GM20000 (cell line): Measurements from ENCODE around the gene CACNG3.
"Not testable (repeated sequence)": the region's sequence is repeated elsewhere in the genome, so short reads cannot be mapped to it uniquely, and the experiment has no call there.

Experiments used
- DNase-seq: peaks from one replicate; pipeline ENCODE4 v3.0.0; 2012; ENCODE audit warnings: low spot score
- TF ChIP-seq, protein P1 (sequence below): IDR thresholded peaks from 2 replicates; pipeline ENCODE4 v1.5.1; 2012; ENCODE audit warnings: mild to moderate bottlenecking, control low read depth; ENCODE audit errors: extremely low read depth, missing control alignments

The CACNG3 gene

DNA sequence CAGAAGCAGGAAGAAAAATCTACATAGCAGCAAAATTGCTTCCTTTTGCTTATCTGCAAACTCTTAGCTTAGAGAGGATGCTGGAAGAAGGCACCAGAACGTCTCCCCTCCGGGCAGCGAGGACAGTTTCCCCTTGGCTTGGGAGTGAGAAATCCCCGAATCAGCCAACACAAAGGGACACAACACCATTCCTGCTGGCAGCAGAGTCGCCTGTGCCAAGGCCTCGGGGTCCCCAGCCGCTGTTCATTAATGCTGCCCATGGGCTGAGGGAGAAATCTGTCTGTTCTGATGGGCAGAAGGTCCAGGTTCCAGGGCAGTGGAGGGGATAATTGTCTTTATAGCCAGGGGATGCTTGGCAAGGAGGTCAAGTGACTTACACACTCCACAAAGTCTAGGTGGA, 38.0 kb downstream of the CACNG3 start:
- TF ChIP-seq, protein P1, sequence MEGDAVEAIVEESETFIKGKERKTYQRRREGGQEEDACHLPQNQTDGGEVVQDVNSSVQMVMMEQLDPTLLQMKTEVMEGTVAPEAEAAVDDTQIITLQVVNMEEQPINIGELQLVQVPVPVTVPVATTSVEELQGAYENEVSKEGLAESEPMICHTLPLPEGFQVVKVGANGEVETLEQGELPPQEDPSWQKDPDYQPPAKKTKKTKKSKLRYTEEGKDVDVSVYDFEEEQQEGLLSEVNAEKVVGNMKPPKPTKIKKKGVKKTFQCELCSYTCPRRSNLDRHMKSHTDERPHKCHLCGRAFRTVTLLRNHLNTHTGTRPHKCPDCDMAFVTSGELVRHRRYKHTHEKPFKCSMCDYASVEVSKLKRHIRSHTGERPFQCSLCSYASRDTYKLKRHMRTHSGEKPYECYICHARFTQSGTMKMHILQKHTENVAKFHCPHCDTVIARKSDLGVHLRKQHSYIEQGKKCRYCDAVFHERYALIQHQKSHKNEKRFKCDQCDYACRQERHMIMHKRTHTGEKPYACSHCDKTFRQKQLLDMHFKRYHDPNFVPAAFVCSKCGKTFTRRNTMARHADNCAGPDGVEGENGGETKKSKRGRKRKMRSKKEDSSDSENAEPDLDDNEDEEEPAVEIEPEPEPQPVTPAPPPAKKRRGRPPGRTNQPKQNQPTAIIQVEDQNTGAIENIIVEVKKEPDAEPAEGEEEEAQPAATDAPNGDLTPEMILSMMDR = no peak
- DNase-seq = no peak

DNA sequence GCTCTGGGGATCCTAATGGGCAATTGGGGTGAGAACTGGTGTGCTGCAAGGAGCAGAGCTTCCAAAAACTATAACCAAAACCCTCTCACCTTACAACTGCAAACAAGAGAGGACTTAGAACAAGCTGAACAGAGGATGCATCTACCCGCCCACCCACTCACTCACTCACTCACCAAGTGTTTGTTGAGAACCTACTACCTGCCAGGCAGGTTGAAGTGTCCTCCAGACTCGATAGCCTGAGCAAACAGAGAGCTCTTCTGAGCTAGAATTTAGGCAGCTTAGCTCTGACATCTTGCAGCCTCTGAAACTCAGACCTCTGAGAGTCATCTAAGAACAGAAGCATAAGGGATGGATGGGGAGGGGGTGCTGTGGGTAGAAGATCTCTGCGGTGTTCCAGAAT, 41.2 kb downstream of the CACNG3 start:
- no peak for DNase-seq
- TF ChIP-seq, protein P1 = no peak

DNA sequence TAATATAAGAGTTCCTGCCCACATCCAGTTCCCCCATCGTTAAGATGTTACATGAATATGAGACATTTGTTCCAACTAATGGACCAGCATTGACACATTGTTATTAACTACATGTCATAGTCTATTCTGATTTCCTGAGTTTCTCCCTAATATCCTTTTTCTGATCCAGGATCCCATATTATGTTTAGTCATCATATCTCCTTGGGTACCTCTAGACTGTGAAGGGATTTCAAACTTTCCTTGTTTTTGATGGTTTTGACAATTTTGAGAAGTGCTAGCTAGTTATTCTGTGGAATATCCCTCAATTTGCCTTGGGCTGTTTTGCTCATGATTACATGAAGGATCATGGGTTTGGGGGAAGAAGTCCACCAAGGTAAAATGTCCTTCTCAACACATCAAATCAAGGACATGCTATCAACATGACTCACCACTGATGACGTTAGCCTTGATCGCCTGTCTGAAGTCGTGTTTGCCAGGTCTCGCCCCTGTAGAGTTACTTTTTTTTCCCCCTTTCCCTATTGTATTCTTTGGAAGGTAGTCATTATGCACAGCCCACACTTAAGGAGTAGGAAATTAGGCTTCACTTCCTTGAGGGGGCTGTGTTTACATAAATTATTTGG, 42.5 kb downstream of the CACNG3 start:
- DNase-seq = no peak
- TF ChIP-seq, protein P1 = no peak

DNA sequence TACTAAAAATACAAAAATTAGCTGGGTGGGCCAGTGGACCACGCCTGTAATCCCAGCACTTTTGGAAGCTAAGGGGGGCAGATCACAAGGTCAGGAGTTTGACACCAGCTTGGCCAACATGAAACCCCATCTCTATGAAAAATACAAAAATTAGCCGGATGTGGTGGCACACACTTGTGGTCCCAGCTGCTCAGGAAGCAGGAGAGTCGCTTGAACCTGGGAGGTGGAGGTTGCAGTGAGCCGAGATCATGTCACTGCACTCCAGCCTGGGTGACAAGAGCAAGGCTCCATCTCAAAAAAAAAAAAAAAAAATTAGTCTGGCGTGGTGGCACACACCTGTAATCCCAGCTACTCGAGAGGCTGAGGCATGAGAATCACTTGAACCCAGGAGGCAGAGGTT, 44.6 kb downstream of the CACNG3 start:
- not testable (repeated sequence) for DNase-seq

DNA sequence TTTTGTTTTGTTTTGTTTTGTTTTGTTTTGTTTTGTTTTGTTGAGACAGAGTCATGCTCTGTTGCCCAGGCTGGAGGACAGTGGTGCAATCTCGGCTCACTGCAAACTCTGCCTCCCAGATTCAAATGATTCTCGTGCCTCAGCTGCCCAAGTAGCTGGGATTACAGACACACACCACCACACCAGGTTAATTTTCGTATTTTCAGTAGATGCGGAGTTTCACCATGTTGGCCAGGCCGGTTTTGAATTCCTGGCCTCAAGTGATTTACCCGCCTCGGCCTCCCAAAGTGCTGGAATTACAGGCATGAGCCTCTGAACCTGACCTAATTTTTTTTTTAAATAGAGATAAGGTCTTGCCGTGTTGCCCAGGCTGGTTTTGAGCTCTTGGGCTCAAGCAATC, 46.5 kb downstream of the CACNG3 start:
- DNase-seq = no peak
- TF ChIP-seq, protein P1 = no peak

DNA sequence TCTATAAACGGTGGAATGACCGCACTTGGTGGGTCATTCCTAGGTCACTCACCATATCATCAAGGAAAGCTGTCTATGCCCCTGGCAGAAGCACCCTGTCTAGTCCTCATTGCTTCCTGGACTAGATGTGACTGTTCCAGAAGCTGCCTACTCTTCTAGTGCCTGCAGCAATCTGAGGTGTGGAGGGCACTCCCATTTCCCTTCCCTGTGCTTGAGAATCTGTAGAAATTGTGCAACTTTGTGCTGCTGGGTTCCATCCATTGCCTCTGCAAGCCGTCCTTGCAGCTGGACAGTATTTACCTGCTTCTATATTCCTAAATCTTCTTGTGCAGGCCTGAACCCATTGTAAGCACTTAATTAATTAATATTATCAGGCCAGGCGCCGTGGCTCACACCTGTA, 52.1 kb downstream of the CACNG3 start:
- DNase-seq = no peak

DNA sequence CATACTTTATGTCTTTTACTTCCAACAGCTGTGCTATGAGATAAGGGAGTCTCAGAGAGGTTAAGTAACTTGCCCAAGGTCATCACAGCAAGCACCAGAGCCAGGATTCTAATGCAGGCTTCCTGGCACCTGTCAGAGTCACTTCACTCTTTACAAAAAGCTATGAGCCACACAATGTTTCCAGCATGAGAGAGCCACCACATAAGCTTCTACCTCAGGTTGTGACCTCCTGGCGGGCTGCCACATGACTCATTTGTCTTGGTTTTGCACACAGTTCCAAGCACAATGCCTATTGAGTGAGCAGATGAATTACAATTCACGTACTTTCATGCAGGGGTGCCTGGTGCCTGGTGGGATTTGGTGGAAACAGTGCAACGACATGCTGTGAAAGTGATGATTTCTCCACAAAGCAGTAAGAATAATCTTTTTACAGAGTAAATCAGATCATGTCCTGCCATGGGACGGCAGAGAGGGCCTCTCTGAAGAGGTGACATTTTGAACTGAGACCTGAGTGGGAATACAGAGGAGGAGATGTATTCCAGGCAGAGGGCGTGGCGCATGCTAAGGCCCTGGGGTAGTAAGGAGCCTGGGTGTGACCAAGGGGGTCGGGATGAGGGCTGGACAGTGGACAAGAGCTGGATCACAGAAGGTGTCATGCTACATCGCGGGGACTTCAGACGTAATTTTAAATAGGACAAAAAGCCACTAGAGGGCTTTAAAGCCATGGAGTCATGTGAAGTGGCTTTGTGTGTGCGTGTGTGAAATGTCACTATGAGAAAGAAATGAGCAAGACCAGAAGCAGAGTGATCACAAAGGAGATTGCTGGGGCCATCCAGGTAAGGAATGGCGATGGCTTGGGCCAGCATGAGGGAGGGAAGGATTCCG, 53.4 kb downstream of the CACNG3 start:
- TF ChIP-seq, protein P1 = no peak
- no peak for DNase-seq

More for the DNA sequence above, 52.1 kb downstream of the CACNG3 start:
- TF ChIP-seq, protein P1 = no peak
